OCI-LY3 (cell line): ENCODE measurements around the gene SLC49A3.
"Not testable (repeated sequence)": the region's sequence is repeated elsewhere in the genome, so short reads cannot be mapped to it uniquely, and the experiment has no call there.

Source experiments
- H2AFZ ChIP-seq: fragments of 200-600, 300-600 bp; shearing (Covaris generic); 2 replicates; pipeline ENCODE4 v1.6.0; 2014; ENCODE audit warnings: antibody characterized with exemption, low read depth, low read length
- H3K27ac ChIP-seq: fragments of 200-600, 300-600 bp; sonication (generic); 2 replicates; pipeline ENCODE4 v1.5.1; 2014; ENCODE audit warnings: mild to moderate bottlenecking, low read length, moderate library complexity, mixed read lengths
- H3K27me3 ChIP-seq: fragments of 200-600, 300-600 bp; sonication (generic); 2 replicates; pipeline ENCODE4 v1.6.1; 2014; ENCODE audit warnings: low read depth, low read length, mixed read lengths
- H3K36me3 ChIP-seq: fragments of 200-600, 300-600 bp; sonication (generic); replicated peaks from 2 replicates; pipeline ENCODE3; 2014; ENCODE audit warnings: low read depth, low read length, mixed read lengths
- H3K4me1 ChIP-seq: fragments of 300-600, 200-600 bp; sonication (generic); 2 replicates; pipeline ENCODE4 v1.6.1; 2014; ENCODE audit warnings: low read length, mixed read lengths
- H3K4me2 ChIP-seq: fragments of 200-600, 300-600 bp; sonication (generic); 2 replicates; pipeline ENCODE4 v1.6.1; 2014; ENCODE audit warnings: low read length, mixed read lengths
- H3K4me3 ChIP-seq: fragments of 300-600, 200-600 bp; sonication (generic); 2 replicates; pipeline ENCODE4 v1.5.1; 2014; ENCODE audit warnings: antibody characterized with exemption, mild to moderate bottlenecking, low read length, moderate library complexity
- H3K79me2 ChIP-seq: fragments of 300-600, 200-600 bp; shearing (Covaris generic); 2 replicates; pipeline ENCODE4 v1.6.1; 2014; ENCODE audit warnings: mild to moderate bottlenecking, low read length, mixed read lengths
- H3K9ac ChIP-seq: fragments of 300-600, 200-600 bp; shearing (Covaris generic); 2 replicates; pipeline ENCODE4 v1.6.0; 2014; ENCODE audit warnings: mild to moderate bottlenecking, low read length, moderate library complexity
- H3K9me3 ChIP-seq: fragments of 200-600, 300-600 bp; shearing (Covaris generic); 2 replicates; pipeline ENCODE4 v1.6.1; 2014; ENCODE audit warnings: low read length, mixed read lengths; ENCODE audit not compliant: insufficient read depth
- H4K20me1 ChIP-seq: fragments of 200-600, 300-600 bp; sonication (generic); 2 replicates; pipeline ENCODE4 v1.6.1; 2016; ENCODE audit warnings: low read length, mixed read lengths; ENCODE audit not compliant: insufficient read depth
- CTCF ChIP-seq: fragments of 200-600, 300-600 bp; sonication (generic); IDR thresholded peaks from 2 replicates; pipeline ENCODE4 v1.5.1; 2014; ENCODE audit warnings: antibody characterized with exemption, low read length, low read depth
- EZH2phosphoT487 ChIP-seq: fragments of 200-600 bp; shearing (Covaris generic); IDR thresholded peaks from 2 replicates; pipeline ENCODE4 v1.6.1; 2018; ENCODE audit warnings: antibody characterized with exemption, mixed run types, low read depth

SLC49A3 gene

GRCh38 chr4:734075-734474, 45.1 kb upstream of the SLC49A3 start:
- peaks cover 8% of the 10 kb centered on the region; the same call in 1 of the 2 replicates for H3K79me2 ChIP-seq
- no peaks in the 10 kb centered on the region for H3K9me3 ChIP-seq
- H3K9ac ChIP-seq: no peak overlapping the region
- no peak overlapping the region for H3K4me2 ChIP-seq
- TF ChIP-seq EZH2phosphoT487 (no peak), CTCF (no peak)
- H2AFZ ChIP-seq: no peak overlapping the region
- peaks cover 52% of the 10 kb centered on the region for H3K36me3 ChIP-seq
- H3K4me1 ChIP-seq: no peaks in the 10 kb centered on the region
- H3K4me3 ChIP-seq: no peak overlapping the region
- H4K20me1 ChIP-seq: no peaks in the 10 kb centered on the region; the same call in 1 of the 2 replicates
- no peak overlapping the region for H3K27ac ChIP-seq
- H3K27me3 ChIP-seq: no peaks in the 10 kb centered on the region

GRCh38 chr4:733631-733980, 44.7 kb upstream of the SLC49A3 start:
- Histone ChIP-seq H3K27me3 (no peaks in the 10 kb centered on the region), H3K9me3 (no peaks in the 10 kb centered on the region), H4K20me1 (peaks cover under 1% of the 10 kb centered on the region), H3K79me2 (peaks cover 9% of the 10 kb centered on the region), H3K9ac (no peak overlapping the region), H3K36me3 (peaks cover 52% of the 10 kb centered on the region), H3K4me3 (no peak overlapping the region), H3K4me2 (no peak overlapping the region), H3K4me1 (no peaks in the 10 kb centered on the region), H3K27ac (no peak overlapping the region), H2AFZ (no peak overlapping the region)
- no peak for TF ChIP-seq EZH2phosphoT487
- TF ChIP-seq CTCF: no peak

GRCh38 chr4:732911-733630, 44.1 kb upstream of the SLC49A3 start:
- peaks cover 6% of the 10 kb centered on the region for H4K20me1 ChIP-seq
- no peak overlapping the region for H3K27ac ChIP-seq
- H3K4me2 ChIP-seq: no peak overlapping the region
- H2AFZ ChIP-seq: no peak overlapping the region
- no peaks in the 10 kb centered on the region for H3K9me3 ChIP-seq
- no peak overlapping the region for H3K9ac ChIP-seq
- H3K4me3 ChIP-seq: no peak overlapping the region
- no peaks in the 10 kb centered on the region for H3K27me3 ChIP-seq
- H3K79me2 ChIP-seq: peaks cover 15% of the 10 kb centered on the region
- TF ChIP-seq CTCF (no peak), EZH2phosphoT487 (no peak)
- no peaks in the 10 kb centered on the region for H3K4me1 ChIP-seq
- H3K36me3 ChIP-seq: peaks cover 50% of the 10 kb centered on the region

GRCh38 chr4:732486-732885, 43.5 kb upstream of the SLC49A3 start:
- H3K27ac ChIP-seq: no peak overlapping the region
- H3K4me2 ChIP-seq: no peak overlapping the region
- no peaks in the 10 kb centered on the region for H3K9me3 ChIP-seq
- H3K4me3 ChIP-seq: no peak overlapping the region
- TF ChIP-seq EZH2phosphoT487 (no peak), CTCF (no peak)
- peaks cover 12% of the 10 kb centered on the region for H4K20me1 ChIP-seq
- no peaks in the 10 kb centered on the region for H3K4me1 ChIP-seq
- peaks cover 44% of the 10 kb centered on the region for H3K36me3 ChIP-seq
- H3K79me2 ChIP-seq: peaks cover 21% of the 10 kb centered on the region
- H3K27me3 ChIP-seq: no peaks in the 10 kb centered on the region
- no peak overlapping the region for H3K9ac ChIP-seq
- no peak overlapping the region for H2AFZ ChIP-seq

- not testable (repeated sequence) for H3K9ac ChIP-seq, H3K9me3 ChIP-seq, H3K27me3 ChIP-seq, H3K4me2 ChIP-seq, H3K4me1 ChIP-seq, H3K27ac ChIP-seq, H3K4me3 ChIP-seq, H2AFZ ChIP-seq
- Histone ChIP-seq H3K36me3 (peaks cover 40% of the 10 kb centered on the region), H3K79me2 (peaks cover 25% of the 10 kb centered on the region), H4K20me1 (peaks cover 14% of the 10 kb centered on the region)
Observed at GRCh38 chr4:731954-732353, 43.0 kb upstream of the SLC49A3 start.

GRCh38 chr4:730946-731904, 42.3 kb upstream of the SLC49A3 start:
- Histone ChIP-seq H3K36me3 (peaks cover 40% of the 10 kb centered on the region), H3K79me2 (peaks cover 32% of the 10 kb centered on the region), H4K20me1 (peaks cover 22% of the 10 kb centered on the region)
- not testable (repeated sequence) for H2AFZ ChIP-seq, H3K4me3 ChIP-seq, H3K9me3 ChIP-seq, H3K4me2 ChIP-seq, H3K9ac ChIP-seq, H3K4me1 ChIP-seq, H3K27ac ChIP-seq, H3K27me3 ChIP-seq
